HCT116 (cell line): Measurements from ENCODE around the gene BCO2. TPM values are rescaled to one million over a fixed set of nuclear protein-coding genes. Genes with fewer than 3 reads are reported as not detected.

Experiments
- ATAC-seq: fragments of 200-7000 bp; cut with Tn5 transposase; 2 replicates; pipeline ENCODE4 v1.9.1; 2020; ENCODE audit warnings: mild to moderate bottlenecking, moderate library complexity
- BruUV-seq: library from RNA; stranded (reverse); fragments of 400-500 nt; replicated peaks from 2 replicates; lab custom pipeline; 2021; lab: Mats Ljungman, UMichigan
- CTCF ChIA-PET: fragments of 300-600 bp; sonication (Branson Sonifier 250); formaldehyde crosslinking; loops from one replicate; lab custom pipeline; 2021; ENCODE audit warnings: antibody characterized with exemption; lab: Charles Lee
- POLR2A ChIA-PET: fragments of 300-600, 350-600 bp; sonication (Branson Sonifier 250); formaldehyde crosslinking; loops from one replicate; lab custom pipeline; 2021; ENCODE audit warnings: antibody characterized with exemption; lab: Charles Lee
- RAD21 ChIA-PET, 2 experiments: fragments of 300-600 bp; sonication (Branson Sonifier 250); formaldehyde crosslinking; loops; one replicate each; lab custom pipeline; 2023; ENCODE audit warnings: low total read pairs in 2 of 2; ENCODE audit not compliant: uncharacterized antibody in 2 of 2, unreplicated experiment in 2 of 2, low non-redundant PET in 1 of 2; lab: Charles Lee
- DNase-seq: peaks from one replicate; pipeline ENCODE4 v3.0.0-alpha.2; 2010; ENCODE audit warnings: low read depth, low spot score
- H2AFZ ChIP-seq: fragments of 200-600 bp; shearing (Covaris generic), sonication (generic); 2 replicates; pipeline ENCODE4 v1.6.1; 2017; ENCODE audit warnings: low read depth, mixed run types, mixed read lengths, antibody characterized with exemption, low read length; ENCODE audit not compliant: poor library complexity, severe bottlenecking
- H3K27ac ChIP-seq: 2 replicates; pipeline ENCODE4 v1.5.1; 2012; ENCODE audit warnings: low read depth, low read length
- H3K27me3 ChIP-seq: fragments of 200-600 bp; sonication (generic); 2 replicates; pipeline ENCODE4 v1.6.1; 2016; ENCODE audit warnings: mixed run types, low read length, mixed read lengths; ENCODE audit not compliant: insufficient read depth
- H3K36me3 ChIP-seq, 2 experiments: fragments of 200-500 bp in 1 of 2; fragments of 200-600 bp in 1 of 2; sonication (Bioruptor generic) in 1 of 2; sonication (generic) in 1 of 2; 2 replicates each; pipeline versions ENCODE4 v1.5.1 to v1.6.1; 2014 to 2016; ENCODE audit warnings: low read length in 2 of 2, inconsistent platforms in 1 of 2, mixed read lengths in 1 of 2, mixed run types in 1 of 2; ENCODE audit not compliant: insufficient read depth in 2 of 2, control insufficient read depth in 1 of 2
- H3K4me1 ChIP-seq, 2 experiments: fragments of 200-600 bp in 1 of 2; sonication (generic) in 1 of 2; 2 replicates each; pipeline versions ENCODE4 v1.5.1 to v1.6.1; 2012 to 2017; ENCODE audit warnings: low read length in 2 of 2, inconsistent platforms in 1 of 2, mild to moderate bottlenecking in 1 of 2, mixed read lengths in 1 of 2, mixed run types in 1 of 2, moderate library complexity in 1 of 2; ENCODE audit not compliant: insufficient read depth in 2 of 2, control insufficient read depth in 1 of 2
- H3K4me2 ChIP-seq: fragments of 200-600 bp; sonication (generic); 2 replicates; pipeline ENCODE4 v1.6.1; 2017; ENCODE audit warnings: mixed run types, low read length, mixed read lengths
- H3K4me3 ChIP-seq, 2 experiments: fragments of 200-600 bp in 1 of 2; sonication (generic) in 1 of 2; replicated peaks in 1 of 2; 2 replicates each; pipeline ENCODE4 v1.5.1; 2011 to 2016; ENCODE audit warnings: low read length in 2 of 2, control low read depth in 1 of 2, low read depth in 1 of 2, mild to moderate bottlenecking in 1 of 2, mixed read lengths in 1 of 2, mixed run types in 1 of 2
- H3K79me2 ChIP-seq: fragments of 200-600 bp; sonication (generic); 2 replicates; pipeline ENCODE4 v1.6.1; 2017; ENCODE audit warnings: mild to moderate bottlenecking, mixed run types, low read length, moderate library complexity, mixed read lengths; ENCODE audit not compliant: insufficient read depth
- H3K9ac ChIP-seq: fragments of 200-600 bp; sonication (generic); 2 replicates; pipeline ENCODE4 v1.6.1; 2016; ENCODE audit warnings: low read length, mixed read lengths
- H3K9me2 ChIP-seq: fragments of 200-600 bp; sonication (generic), shearing (Covaris generic); 2 replicates; pipeline ENCODE4 v1.6.1; 2017; ENCODE audit warnings: mixed run types, mild to moderate bottlenecking, moderate library complexity; ENCODE audit not compliant: insufficient read depth
- H3K9me3 ChIP-seq, 2 experiments: fragments of 200-500 bp in 1 of 2; fragments of 200-600 bp in 1 of 2; sonication (Bioruptor generic) in 1 of 2; sonication (generic) in 1 of 2; 2 replicates each; pipeline ENCODE4 v1.6.1; 2014 to 2017; ENCODE audit warnings: low read length in 2 of 2, mixed read lengths in 2 of 2, inconsistent platforms in 1 of 2, low read depth in 1 of 2, mild to moderate bottlenecking in 1 of 2, mixed run types in 1 of 2, moderate library complexity in 1 of 2; ENCODE audit not compliant: control insufficient read depth in 1 of 2, insufficient read depth in 1 of 2
- H4K20me1 ChIP-seq: fragments of 200-600 bp; sonication (generic), shearing (Covaris generic); 2 replicates; pipeline ENCODE4 v1.6.1; 2017; ENCODE audit warnings: mixed run types, mild to moderate bottlenecking, moderate library complexity; ENCODE audit not compliant: insufficient read depth
- CEBPB ChIP-seq: IDR thresholded peaks from 2 replicates; pipeline ENCODE4 v1.6.1; 2012; ENCODE audit warnings: low read depth
- EGR1 ChIP-seq: IDR thresholded peaks from 2 replicates; pipeline ENCODE4 v1.6.1; 2012; ENCODE audit warnings: low read depth
- ELF1 ChIP-seq: IDR thresholded peaks from 2 replicates; pipeline ENCODE4 v1.6.1; 2012; ENCODE audit warnings: low read depth, borderline replicate concordance
- EZH2phosphoT487 ChIP-seq: fragments of 200-600 bp; IDR thresholded peaks from 2 replicates; pipeline ENCODE4 v1.6.1; 2018; ENCODE audit warnings: antibody characterized with exemption, borderline replicate concordance
- POLR2A ChIP-seq: IDR thresholded peaks from 2 replicates; pipeline ENCODE4 v1.7.0; 2011; ENCODE audit warnings: borderline replicate concordance; ENCODE audit not compliant: insufficient read depth, insufficient read length; ENCODE audit errors: extremely low read depth
- POLR2AphosphoS5 ChIP-seq: IDR thresholded peaks from 2 replicates; pipeline ENCODE4 v1.6.1; 2011; ENCODE audit warnings: mild to moderate bottlenecking, low read depth, low read length, moderate library complexity
- SP1 ChIP-seq: IDR thresholded peaks from 2 replicates; pipeline ENCODE4 v1.6.1; 2012; ENCODE audit warnings: low read depth
- TCF7L2 ChIP-seq: IDR thresholded peaks from 2 replicates; pipeline ENCODE4 v1.7.0; 2011; ENCODE audit warnings: borderline replicate concordance, inconsistent platforms; ENCODE audit not compliant: insufficient read depth, insufficient read length; ENCODE audit errors: extremely low read depth
- YY1 ChIP-seq: IDR thresholded peaks from 2 replicates; pipeline ENCODE4 v1.6.1; 2011; ENCODE audit warnings: low read length, low read depth, moderate library complexity, mild to moderate bottlenecking; ENCODE audit not compliant: insufficient replicate concordance; ENCODE audit errors: extremely low read depth
- ZNF274 ChIP-seq: fragments of 200-500 bp; sonication (Bioruptor generic); IDR thresholded peaks from 2 replicates; pipeline ENCODE4 v1.6.1; 2014; ENCODE audit warnings: mild to moderate bottlenecking, low read depth, low read length, inconsistent platforms
- intact Hi-C: fragments of 100-400 bp; cut with micrococcal nuclease; formaldehyde crosslinking; loops from 2 replicates; pipeline ENCODE4 v1.10.0; 2022
- total RNA-seq: library from RNA; stranded (reverse); gene quantifications from one replicate; pipeline ENCODE4 v1.2.1, GENCODE V29; 2021; ENCODE audit not compliant: unreplicated experiment
- TF ChIP-seq, protein P1 (sequence below): IDR thresholded peaks from 2 replicates; pipeline ENCODE4 v1.6.1; 2012
- TF ChIP-seq, protein P2 (sequence below), 3 experiments: fragments of 200-600 bp in 1 of 3; sonication (generic) in 1 of 3; IDR thresholded peaks in 2 of 3; conservative IDR thresholded peaks in 1 of 3; 2 replicates each; pipeline ENCODE4 v1.5.1; 2012 to 2017; ENCODE audit warnings: low read depth in 2 of 3, low read length in 2 of 3, antibody characterized with exemption in 1 of 3, borderline replicate concordance in 1 of 3, control low read depth in 1 of 3, mild to moderate bottlenecking in 1 of 3, mixed read lengths in 1 of 3, mixed run types in 1 of 3, moderate library complexity in 1 of 3; ENCODE audit not compliant: insufficient read depth in 1 of 3
- TF ChIP-seq, protein P3 (sequence below): IDR thresholded peaks from 2 replicates; pipeline ENCODE4 v1.6.1; 2011; ENCODE audit warnings: mild to moderate bottlenecking, low read length, moderate library complexity; ENCODE audit not compliant: insufficient replicate concordance; ENCODE audit errors: extremely low read depth

The BCO2 gene
- total RNA-seq, 1 experiment from 2014 or later, result 4.0 TPM

DNA sequence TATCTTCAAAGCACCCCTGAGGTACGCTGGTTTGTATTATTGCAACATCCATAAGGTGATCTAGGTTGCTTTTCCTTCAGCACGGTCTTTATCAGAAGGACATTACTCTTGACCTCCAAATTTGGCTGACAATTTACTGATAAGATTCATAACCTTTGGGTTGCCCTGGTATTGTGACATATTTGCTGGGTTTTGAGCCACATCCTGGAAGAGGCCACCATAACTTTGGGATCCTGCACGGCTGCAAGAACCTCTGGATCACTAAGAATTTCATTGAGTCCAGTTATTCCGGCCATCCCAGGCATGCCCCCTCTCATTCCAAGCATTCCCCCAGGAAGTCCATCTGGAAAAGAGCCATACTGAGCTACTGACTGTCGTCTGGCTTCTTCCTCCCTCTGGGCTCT lies 91.9 kb downstream of the BCO2 start:
- no peak overlapping the region for H2AFZ ChIP-seq
- ChIA-PET CTCF (no interaction called here), POLR2A (no interaction called here), RAD21 (no interaction called here)
- no peaks in the 10 kb centered on the region for H3K27me3 ChIP-seq
- no peaks in the 10 kb centered on the region for H3K9me3 ChIP-seq
- no peak overlapping the region for H3K27ac ChIP-seq
- TF ChIP-seq EZH2phosphoT487 (no peak), EGR1 (no peak), CEBPB (no peak), POLR2A (no peak), ZNF274 (no peak), POLR2AphosphoS5 (no peak), YY1 (no peak), SP1 (no peak), ELF1 (no peak), TCF7L2 (no peak)
- TF ChIP-seq, protein P1, sequence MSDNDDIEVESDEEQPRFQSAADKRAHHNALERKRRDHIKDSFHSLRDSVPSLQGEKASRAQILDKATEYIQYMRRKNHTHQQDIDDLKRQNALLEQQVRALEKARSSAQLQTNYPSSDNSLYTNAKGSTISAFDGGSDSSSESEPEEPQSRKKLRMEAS, result no peak
- TF ChIP-seq, protein P2, sequence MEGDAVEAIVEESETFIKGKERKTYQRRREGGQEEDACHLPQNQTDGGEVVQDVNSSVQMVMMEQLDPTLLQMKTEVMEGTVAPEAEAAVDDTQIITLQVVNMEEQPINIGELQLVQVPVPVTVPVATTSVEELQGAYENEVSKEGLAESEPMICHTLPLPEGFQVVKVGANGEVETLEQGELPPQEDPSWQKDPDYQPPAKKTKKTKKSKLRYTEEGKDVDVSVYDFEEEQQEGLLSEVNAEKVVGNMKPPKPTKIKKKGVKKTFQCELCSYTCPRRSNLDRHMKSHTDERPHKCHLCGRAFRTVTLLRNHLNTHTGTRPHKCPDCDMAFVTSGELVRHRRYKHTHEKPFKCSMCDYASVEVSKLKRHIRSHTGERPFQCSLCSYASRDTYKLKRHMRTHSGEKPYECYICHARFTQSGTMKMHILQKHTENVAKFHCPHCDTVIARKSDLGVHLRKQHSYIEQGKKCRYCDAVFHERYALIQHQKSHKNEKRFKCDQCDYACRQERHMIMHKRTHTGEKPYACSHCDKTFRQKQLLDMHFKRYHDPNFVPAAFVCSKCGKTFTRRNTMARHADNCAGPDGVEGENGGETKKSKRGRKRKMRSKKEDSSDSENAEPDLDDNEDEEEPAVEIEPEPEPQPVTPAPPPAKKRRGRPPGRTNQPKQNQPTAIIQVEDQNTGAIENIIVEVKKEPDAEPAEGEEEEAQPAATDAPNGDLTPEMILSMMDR (IDR thresholded peaks at IDR 0.05 in 2 of 3, conservative IDR thresholded peaks at IDR 0.05 in 1 of 3; ENCODE audit: borderline replicate concordance in 1 of 3, insufficient read depth in 1 of 3, low read depth in 2 of 3, low read length in 2 of 3), result no peak
- TF ChIP-seq, protein P3, sequence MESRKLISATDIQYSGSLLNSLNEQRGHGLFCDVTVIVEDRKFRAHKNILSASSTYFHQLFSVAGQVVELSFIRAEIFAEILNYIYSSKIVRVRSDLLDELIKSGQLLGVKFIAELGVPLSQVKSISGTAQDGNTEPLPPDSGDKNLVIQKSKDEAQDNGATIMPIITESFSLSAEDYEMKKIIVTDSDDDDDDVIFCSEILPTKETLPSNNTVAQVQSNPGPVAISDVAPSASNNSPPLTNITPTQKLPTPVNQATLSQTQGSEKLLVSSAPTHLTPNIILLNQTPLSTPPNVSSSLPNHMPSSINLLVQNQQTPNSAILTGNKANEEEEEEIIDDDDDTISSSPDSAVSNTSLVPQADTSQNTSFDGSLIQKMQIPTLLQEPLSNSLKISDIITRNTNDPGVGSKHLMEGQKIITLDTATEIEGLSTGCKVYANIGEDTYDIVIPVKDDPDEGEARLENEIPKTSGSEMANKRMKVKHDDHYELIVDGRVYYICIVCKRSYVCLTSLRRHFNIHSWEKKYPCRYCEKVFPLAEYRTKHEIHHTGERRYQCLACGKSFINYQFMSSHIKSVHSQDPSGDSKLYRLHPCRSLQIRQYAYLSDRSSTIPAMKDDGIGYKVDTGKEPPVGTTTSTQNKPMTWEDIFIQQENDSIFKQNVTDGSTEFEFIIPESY, result no peak
- no peaks in the 10 kb centered on the region for H3K36me3 ChIP-seq
- no peak for ATAC-seq
- no peak overlapping the region for H3K9ac ChIP-seq
- H3K79me2 ChIP-seq, result no peaks in the 10 kb centered on the region
- H3K4me2 ChIP-seq, result no peak overlapping the region
- intact Hi-C loops, result no loop called here
- no peak overlapping the region for H3K4me3 ChIP-seq
- no peaks in the 10 kb centered on the region for H4K20me1 ChIP-seq
- H3K4me1 ChIP-seq, result peaks cover 0 to 11% of the 10 kb centered on the region in 2 experiments; a peak in 2 of 4 replicates
- no TSS peak for BruUV-seq
- H3K9me2 ChIP-seq, result no peaks in the 10 kb centered on the region
- no peak for DNase-seq
